ENCODE data around the gene TBC1D25. TPM values are rescaled to one million over a fixed set of nuclear protein-coding genes. Genes with fewer than 3 reads are reported as not detected.
A peak's percentile ranks its signal among the peaks of the same experiment; 100 is the strongest.
"Not testable (repeated sequence)": the region's sequence is repeated elsewhere in the genome, so short reads cannot be mapped to it uniquely, and the experiment has no call there.

Gene TBC1D25
- polyA plus RNA-seq, 6 donors from 2014 or later = 14.5 to 24.4 (median 21.2) TPM

DNA sequence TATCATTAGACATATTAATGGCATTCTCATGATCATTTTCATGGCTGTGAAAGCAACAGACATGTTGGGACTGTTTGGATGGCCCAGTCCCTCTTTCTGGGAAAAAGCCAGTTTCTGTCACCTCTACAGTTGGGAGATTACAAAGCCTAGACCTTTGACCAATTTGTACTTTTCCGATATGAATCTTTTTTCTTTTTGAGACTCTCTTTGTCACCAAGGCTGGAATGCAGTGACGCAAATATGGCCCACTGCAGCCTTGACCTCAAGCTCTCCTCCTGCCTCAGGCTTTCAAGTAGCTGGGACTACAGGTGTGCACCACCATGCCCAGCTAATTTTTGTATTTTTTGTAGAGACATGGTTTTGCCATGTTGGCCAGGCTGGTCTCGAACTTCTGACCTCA is 9.4 kb downstream of the TBC1D25 start:
- ATAC-seq (ENCODE audit: low read depth in 2 of 2) (no peak), DNase-seq (no peak)
- no peaks in the 10 kb centered on the region for H3K4me1 Mint-ChIP-seq
- H3K27me3 Mint-ChIP-seq = no peaks in the 10 kb centered on the region
- H3K36me3 Mint-ChIP-seq = no peaks in the 10 kb centered on the region
- no peak overlapping the region for H3K4me3 Mint-ChIP-seq
- no peaks in the 10 kb centered on the region for H3K9me3 Mint-ChIP-seq
- peak overlapping the region in 1 of 6 donors; percentile 82 for H3K27ac Mint-ChIP-seq

DNA sequence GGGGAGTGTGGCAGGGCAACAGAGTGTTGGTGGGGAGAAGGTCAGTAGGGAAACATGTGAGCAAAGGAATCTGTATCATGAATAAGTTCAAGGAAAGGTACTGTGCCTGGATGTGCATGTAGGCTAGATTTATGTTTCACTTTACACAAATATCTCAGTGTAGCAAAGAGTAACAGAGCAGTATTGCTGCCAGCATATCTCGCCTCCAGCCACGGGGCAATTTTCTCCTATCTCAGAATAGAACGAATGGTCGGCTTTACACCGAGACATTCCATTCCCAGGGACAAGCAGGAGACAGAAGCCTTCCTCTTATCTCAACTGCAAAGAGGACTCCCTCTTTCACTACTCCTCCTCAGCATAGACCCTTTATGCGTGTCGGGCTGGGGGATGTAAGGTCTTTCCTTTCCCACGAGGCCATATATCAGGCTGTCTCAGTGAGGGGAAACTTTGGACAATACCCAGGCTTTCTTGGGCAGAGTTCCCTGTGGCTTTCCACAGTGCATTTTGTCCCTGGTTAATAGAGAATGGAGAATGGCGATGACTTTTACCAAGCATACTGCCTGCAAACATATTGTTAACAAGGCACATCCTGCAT is 16.3 kb downstream of the TBC1D25 start:
- ATAC-seq (ENCODE audit: low read depth in 2 of 2); DNase-seq; H3K4me3 Mint-ChIP-seq; H3K27me3 Mint-ChIP-seq; H3K27ac Mint-ChIP-seq; H3K4me1 Mint-ChIP-seq; H3K36me3 Mint-ChIP-seq; H3K9me3 Mint-ChIP-seq: not testable (repeated sequence)

DNA sequence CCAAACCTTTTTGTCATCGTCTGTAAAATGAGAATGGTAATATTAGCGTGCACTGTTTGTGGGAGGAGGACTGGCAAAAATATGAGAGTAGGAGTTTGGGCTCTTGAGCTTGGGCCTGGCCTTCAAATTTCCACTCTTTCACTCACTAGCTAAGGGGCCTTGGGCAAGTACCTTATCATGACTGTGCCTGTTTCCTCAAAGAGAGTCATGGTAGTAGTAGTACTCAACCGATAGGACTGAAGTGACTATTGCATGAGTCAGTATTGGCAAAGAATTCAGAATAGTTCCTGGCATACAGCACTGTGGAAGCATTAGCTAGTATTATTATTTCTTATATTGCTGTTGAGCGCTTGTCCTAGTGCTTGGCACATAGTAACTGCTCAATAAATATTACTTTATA is 18.8 kb downstream of the TBC1D25 start:
- Mint-ChIP-seq H3K36me3 (peaks cover 0 to 8% of the 10 kb centered on the region in 2 donors), H3K27ac (no peak overlapping the region), H3K9me3 (peaks cover 0 to 2% (median 0%) of the 10 kb centered on the region in 7 donors), H3K27me3 (no peaks in the 10 kb centered on the region), H3K4me3 (no peak overlapping the region), H3K4me1 (peaks cover 0 to 5% (median 4%) of the 10 kb centered on the region in 3 donors)
- DNase-seq (no peak), ATAC-seq (ENCODE audit: low read depth in 2 of 2) (no peak)

DNA sequence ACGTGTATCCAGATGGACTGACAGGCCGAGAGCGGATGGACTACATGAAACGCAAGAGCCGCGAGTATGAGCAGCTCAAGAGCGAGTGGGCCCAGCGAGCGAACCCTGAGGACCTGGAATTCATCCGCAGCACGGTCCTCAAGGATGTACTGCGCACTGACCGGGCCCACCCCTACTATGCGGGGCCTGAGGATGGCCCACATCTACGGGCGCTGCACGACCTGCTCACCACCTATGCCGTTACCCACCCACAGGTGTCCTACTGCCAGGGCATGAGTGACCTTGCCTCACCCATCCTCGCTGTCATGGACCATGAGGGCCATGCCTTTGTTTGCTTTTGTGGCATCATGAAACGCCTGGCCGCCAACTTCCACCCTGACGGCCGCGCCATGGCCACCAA is 20.1 kb downstream of the TBC1D25 start:
- ATAC-seq (ENCODE audit: low read depth in 2 of 2) (no peak), DNase-seq (no peak)
- peaks cover 0 to 5% (median 3%) of the 10 kb centered on the region in 3 donors for H3K4me1 Mint-ChIP-seq
- peaks cover 0 to 2% (median 0%) of the 10 kb centered on the region in 7 donors for H3K9me3 Mint-ChIP-seq
- H3K27ac Mint-ChIP-seq = peak overlapping the region in 2 of 6 donors; percentile 14 to 75
- H3K36me3 Mint-ChIP-seq = peaks cover 0 to 6% of the 10 kb centered on the region in 2 donors
- H3K27me3 Mint-ChIP-seq = no peaks in the 10 kb centered on the region
- H3K4me3 Mint-ChIP-seq = no peak overlapping the region

DNA sequence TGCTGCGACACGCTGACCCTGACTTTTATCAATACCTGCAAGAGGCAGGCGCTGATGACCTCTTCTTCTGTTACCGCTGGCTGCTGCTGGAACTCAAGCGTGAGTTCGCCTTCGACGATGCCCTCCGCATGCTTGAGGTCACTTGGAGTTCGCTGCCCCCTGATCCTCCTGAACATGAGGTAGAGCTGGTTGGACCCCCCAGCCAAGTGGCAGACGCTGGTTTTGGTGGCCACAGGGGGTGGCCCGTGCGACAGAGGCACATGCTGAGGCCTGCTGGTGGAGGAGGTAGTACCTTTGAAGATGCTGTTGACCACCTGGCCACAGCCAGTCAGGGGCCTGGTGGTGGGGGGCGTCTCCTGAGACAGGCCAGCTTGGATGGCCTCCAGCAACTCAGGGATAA is 20.5 kb downstream of the TBC1D25 start:
- Mint-ChIP-seq H3K4me3 (no peak overlapping the region), H3K9me3 (peaks cover 0 to 1% (median 0%) of the 10 kb centered on the region in 7 donors), H3K36me3 (peaks cover 0 to 1% of the 10 kb centered on the region in 2 donors), H3K27ac (peak overlapping the region in 1 of 6 donors; percentile 76), H3K27me3 (no peaks in the 10 kb centered on the region), H3K4me1 (peaks cover 0 to 5% (median 0%) of the 10 kb centered on the region in 3 donors)
- DNase-seq (no peak), ATAC-seq (ENCODE audit: low read depth in 2 of 2) (no peak)

DNA sequence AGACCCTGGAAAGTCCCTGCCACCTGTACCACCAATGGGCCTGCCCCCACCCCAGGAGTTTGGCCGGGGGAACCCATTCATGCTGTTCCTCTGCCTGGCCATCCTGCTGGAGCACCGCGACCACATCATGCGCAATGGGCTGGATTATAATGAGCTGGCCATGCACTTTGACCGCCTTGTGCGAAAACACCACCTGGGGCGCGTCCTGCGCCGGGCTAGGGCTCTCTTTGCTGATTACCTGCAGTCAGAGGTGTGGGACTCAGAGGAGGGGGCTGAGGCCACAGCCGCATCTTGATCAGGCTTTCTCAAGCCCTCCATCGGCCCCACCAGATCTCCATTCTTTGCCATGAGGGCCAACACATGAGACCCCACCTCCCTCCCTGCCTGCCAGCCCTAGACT is 21.2 kb downstream of the TBC1D25 start:
- DNase-seq = no peak
- H3K27ac Mint-ChIP-seq = peak overlapping the region in 1 of 6 donors; percentile 71
- no peak overlapping the region for H3K4me3 Mint-ChIP-seq
- H3K36me3 Mint-ChIP-seq = no peaks in the 10 kb centered on the region
- peaks cover 0 to 1% (median 0%) of the 10 kb centered on the region in 7 donors for H3K9me3 Mint-ChIP-seq
- no peak for ATAC-seq (ENCODE audit: low read depth in 2 of 2)
- no peaks in the 10 kb centered on the region for H3K27me3 Mint-ChIP-seq
- peaks cover 0 to 5% (median 0%) of the 10 kb centered on the region in 3 donors for H3K4me1 Mint-ChIP-seq

DNA sequence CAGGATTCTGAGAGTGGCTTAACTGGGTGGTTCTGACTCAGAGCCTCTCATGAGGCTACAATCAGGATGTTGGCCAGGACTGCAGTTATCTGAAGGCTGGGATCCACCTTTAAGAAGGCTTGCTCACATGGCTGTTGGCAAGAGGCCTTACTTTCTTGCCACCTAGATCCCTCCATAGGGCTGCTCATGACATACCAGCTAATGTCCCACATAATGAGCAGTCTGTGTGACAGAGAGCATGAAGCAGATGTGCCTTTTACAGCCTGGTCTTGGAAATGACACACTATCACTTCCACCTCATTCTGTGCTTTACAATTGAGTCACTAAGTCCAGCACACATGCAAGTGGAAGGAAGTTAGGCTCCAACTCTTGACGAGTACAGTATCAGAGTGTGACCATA is 30.4 kb downstream of the TBC1D25 start:
- no peaks in the 10 kb centered on the region for H3K27me3 Mint-ChIP-seq
- H3K9me3 Mint-ChIP-seq = peaks cover 0 to 2% (median 0%) of the 10 kb centered on the region in 7 donors
- peaks cover 2 to 13% (median 5%) of the 10 kb centered on the region in 3 donors for H3K4me1 Mint-ChIP-seq
- H3K27ac Mint-ChIP-seq = no peak overlapping the region
- H3K4me3 Mint-ChIP-seq = no peak overlapping the region
- H3K36me3 Mint-ChIP-seq = peaks cover 0 to 6% of the 10 kb centered on the region in 2 donors
- DNase-seq (no peak), ATAC-seq (ENCODE audit: low read depth in 2 of 2) (no peak)

DNA sequence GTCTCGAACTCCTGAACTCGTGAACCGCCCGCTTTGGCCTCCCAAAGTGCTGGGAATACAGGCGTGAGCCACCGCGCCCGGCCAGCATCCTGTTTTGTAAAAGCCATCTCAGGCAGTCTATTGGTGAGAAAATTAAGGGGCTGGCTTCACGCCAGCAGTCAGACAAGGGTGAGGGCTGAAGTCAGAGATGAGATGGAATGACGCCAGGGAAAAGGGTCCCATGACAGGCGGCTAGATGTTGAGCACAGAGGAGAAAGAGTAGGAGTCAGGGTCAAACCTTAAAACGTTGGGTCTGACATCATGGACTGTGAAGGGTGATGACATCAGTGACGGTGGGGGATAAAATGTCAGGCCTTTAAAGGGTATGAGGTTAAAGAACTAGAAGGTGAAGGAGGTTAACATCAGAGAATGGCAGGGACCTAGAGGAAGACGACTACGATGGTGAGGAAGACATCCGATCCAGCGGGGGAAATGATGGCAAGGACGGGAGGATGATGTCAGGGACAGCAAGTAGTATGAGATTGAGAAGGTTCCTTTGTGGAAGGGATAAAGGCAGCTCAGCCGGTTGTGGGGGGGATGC is 34.3 kb downstream of the TBC1D25 start:
- Mint-ChIP-seq H3K27me3 (no peaks in the 10 kb centered on the region), H3K4me3 (peak overlapping the region; percentile 87 to 100 (median 98)), H3K4me1 (peaks cover 10 to 26% (median 18%) of the 10 kb centered on the region in 3 donors), H3K27ac (peak overlapping the region; percentile 97 to 100 (median 100)), H3K9me3 (peaks cover 0 to 2% (median 0%) of the 10 kb centered on the region in 7 donors), H3K36me3 (peaks cover 0 to 13% of the 10 kb centered on the region in 2 donors)
- ATAC-seq (ENCODE audit: low read depth in 2 of 2) (peak; percentile 9 to 24), DNase-seq (no peak)

DNA sequence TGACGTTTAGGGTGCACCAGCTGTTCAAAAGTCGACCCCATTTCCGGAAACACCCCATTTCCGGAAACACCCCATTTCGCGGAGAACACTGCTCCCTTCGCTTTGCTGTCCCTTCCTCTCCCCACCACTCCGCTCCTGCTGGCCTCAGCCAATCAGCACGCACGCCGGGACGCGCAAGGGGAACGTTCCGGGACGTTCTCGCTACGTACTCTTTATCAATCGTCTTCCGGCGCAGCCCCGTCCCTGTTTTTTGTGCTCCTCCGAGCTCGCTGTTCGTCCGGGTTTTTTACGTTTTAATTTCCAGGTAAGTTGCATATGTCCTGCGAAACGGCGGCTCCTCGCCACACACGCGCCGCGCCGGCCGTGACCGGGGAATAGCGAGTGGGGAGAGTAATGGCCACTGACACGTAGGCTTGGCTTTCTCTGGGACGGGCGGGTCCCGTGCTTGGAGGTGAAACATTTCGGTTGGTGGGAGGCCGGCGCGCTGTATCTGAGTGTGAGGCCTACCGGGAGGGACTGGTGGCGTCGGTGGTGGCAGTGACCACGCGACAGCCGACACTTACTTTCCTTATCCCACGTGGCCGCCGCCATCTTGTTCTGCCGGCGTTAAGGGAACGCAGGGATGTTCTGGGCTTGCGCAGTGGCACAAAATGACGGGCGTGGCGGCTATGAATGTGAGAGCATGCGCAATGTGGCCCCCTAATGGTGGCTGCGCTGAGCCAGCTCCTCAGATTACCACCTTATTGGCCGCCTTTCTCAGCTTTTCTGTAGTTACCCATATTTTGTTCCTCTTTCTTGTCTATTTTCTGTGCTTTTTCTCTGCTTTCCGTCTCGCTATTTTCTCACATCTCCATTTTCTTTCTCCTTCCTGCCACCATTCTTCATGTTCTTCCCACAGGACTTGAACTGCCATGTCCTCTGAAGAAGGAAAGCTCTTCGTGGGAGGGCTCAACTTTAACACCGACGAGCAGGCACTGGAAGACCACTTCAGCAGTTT is 35.1 kb downstream of the TBC1D25 start, which contains the start of gene RBM3:
Gene RBM3 (plus strand): TSS at position 215 of the 997 bp plus-strand sequence. CDS start 697 bp downstream, at position 912.
- peak; percentile 90 for DNase-seq
- peaks cover 11 to 26% (median 23%) of the 10 kb centered on the region in 3 donors for H3K4me1 Mint-ChIP-seq
- peaks cover 0 to 13% of the 10 kb centered on the region in 2 donors for H3K36me3 Mint-ChIP-seq
- peak within 1 kb of the TSS; percentile 87 to 100 (median 98) for H3K4me3 Mint-ChIP-seq
- H3K27ac Mint-ChIP-seq = peak within 1 kb of the TSS; percentile 97 to 100 (median 100)
- ATAC-seq (ENCODE audit: low read depth in 2 of 2) = peak; percentile 88 to 92
- no peaks in the 10 kb centered on the region for H3K27me3 Mint-ChIP-seq
- peaks cover 0 to 2% (median 0%) of the 10 kb centered on the region in 7 donors for H3K9me3 Mint-ChIP-seq

DNA sequence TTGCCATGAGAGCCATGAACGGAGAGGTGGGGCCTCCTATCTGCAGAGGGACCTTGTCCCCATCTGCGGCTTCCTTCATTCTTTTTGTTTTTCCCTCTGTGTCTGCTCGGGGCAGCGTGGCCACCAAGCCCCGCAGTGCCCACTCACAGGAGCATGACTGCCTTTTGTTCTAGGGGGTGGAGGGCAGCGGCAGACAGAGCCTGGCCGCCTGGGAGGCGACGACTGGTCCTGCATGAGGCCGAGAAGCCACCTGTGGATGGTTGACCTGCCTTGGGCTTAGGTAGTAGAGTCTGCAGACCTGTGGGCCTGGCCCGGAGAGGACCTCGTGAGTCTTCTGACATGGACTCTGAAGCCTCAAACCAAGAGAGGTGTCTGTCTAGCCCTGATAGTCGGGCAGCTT is 36.1 kb downstream of the TBC1D25 start:
- no peaks in the 10 kb centered on the region for H3K27me3 Mint-ChIP-seq
- H3K36me3 Mint-ChIP-seq = peaks cover 0 to 13% of the 10 kb centered on the region in 2 donors
- DNase-seq (no peak), ATAC-seq (ENCODE audit: low read depth in 2 of 2) (no peak)
- H3K27ac Mint-ChIP-seq = peak overlapping the region in 4 of 6 donors; percentile 19 to 79 (median 42)
- peaks cover 15 to 28% (median 26%) of the 10 kb centered on the region in 3 donors for H3K4me1 Mint-ChIP-seq
- H3K9me3 Mint-ChIP-seq = peaks cover 0 to 2% (median 0%) of the 10 kb centered on the region in 7 donors
- peak overlapping the region; percentile 56 to 100 (median 98) for H3K4me3 Mint-ChIP-seq

DNA sequence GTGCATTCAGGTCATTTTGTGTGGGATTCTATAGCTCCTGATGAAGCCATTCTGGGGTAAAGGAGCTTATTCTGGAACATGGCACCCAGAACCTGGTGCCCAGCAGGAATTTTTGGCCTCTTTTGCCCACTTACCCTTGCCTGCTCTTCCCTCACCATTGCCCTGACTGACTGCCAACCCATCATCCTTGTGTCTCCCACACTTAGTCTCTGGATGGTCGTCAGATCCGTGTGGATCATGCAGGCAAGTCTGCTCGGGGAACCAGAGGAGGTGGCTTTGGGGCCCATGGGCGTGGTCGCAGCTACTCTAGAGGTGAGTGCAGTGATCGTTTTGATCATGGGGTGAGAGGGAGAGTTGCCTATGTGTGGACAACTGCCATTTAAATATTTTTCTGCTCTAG is 36.6 kb downstream of the TBC1D25 start:
- H3K36me3 Mint-ChIP-seq = peaks cover 0 to 13% of the 10 kb centered on the region in 2 donors
- no peak for DNase-seq
- H3K4me3 Mint-ChIP-seq = peak overlapping the region in 7 of 8 donors; percentile 66 to 100 (median 98)
- peak overlapping the region in 1 of 6 donors; percentile 79 for H3K27ac Mint-ChIP-seq
- no peak for ATAC-seq (ENCODE audit: low read depth in 2 of 2)
- no peaks in the 10 kb centered on the region for H3K27me3 Mint-ChIP-seq
- peaks cover 15 to 28% (median 26%) of the 10 kb centered on the region in 3 donors for H3K4me1 Mint-ChIP-seq
- H3K9me3 Mint-ChIP-seq = peaks cover 0 to 2% (median 0%) of the 10 kb centered on the region in 7 donors

DNA sequence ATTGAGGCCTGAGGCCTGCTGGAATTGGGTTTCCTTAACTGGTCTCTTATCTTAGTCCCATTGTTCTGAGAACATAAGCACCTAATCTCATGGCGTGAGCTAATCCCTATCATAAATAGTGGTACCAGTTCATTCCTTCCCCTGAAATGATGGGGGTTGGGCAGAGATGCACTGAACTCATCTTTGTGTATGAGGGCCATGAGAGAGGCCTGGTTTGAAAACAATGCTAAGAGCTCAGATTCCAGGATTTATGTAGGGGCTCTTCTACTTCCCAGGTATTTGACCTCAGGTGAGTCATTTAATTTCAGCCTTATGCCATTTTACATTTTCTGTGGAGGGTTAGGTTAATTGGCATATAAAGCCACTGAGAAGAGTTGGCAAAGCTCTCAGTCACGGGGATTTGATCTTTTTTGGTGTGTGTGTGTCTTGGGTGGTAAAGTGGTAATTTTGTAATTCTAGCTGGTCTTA is 39.2 kb downstream of the TBC1D25 start:
- Mint-ChIP-seq H3K4me1 (peaks cover 15 to 28% (median 24%) of the 10 kb centered on the region in 3 donors), H3K36me3 (peaks cover 0 to 13% of the 10 kb centered on the region in 2 donors), H3K27ac (peak overlapping the region in 2 of 6 donors; percentile 1 to 35), H3K27me3 (no peaks in the 10 kb centered on the region), H3K4me3 (peak overlapping the region in 2 of 8 donors; percentile 17 to 34), H3K9me3 (peaks cover 0 to 2% (median 0%) of the 10 kb centered on the region in 7 donors)
- DNase-seq (no peak), ATAC-seq (ENCODE audit: low read depth in 2 of 2) (no peak)

DNA sequence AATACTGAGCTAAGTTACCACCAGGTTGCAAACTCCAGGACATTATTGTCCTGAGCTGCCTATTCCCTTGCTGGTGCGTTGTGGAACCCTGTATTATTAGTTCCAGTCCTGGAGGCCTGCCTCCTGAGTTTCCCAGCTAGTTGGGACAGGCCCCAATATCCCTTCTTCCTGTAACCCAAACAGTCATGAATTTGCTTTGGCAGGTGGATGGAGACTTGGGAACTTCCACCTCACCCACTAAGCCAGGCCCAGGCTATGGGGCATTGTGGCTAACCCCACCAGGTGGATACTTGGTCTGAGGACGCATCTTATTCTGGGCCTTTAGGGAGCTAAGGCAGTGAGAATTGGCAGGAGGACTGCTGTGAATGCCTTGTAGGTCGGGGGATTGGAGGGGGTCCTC is 39.7 kb downstream of the TBC1D25 start:
- Mint-ChIP-seq H3K4me3 (peak overlapping the region in 2 of 8 donors; percentile 43 to 44), H3K4me1 (peaks cover 15 to 28% (median 19%) of the 10 kb centered on the region in 3 donors), H3K27me3 (no peaks in the 10 kb centered on the region), H3K9me3 (no peaks in the 10 kb centered on the region), H3K27ac (peak overlapping the region in 3 of 6 donors; percentile 1 to 62 (median 56)), H3K36me3 (peaks cover 0 to 13% of the 10 kb centered on the region in 2 donors)
- no peak for ATAC-seq (ENCODE audit: low read depth in 2 of 2)
- DNase-seq = no peak

Measured in naive B cell (primary cell).